ENCODE results near the gene C2CD2L. TPM values are rescaled to one million over a fixed set of nuclear protein-coding genes. Genes with fewer than 3 reads are reported as not detected.
"Not testable (repeated sequence)": the region's sequence is repeated elsewhere in the genome, so short reads cannot be mapped to it uniquely, and the experiment has no call there.

C2CD2L gene
- total RNA-seq, 1 donor from 2014 or later, result 1.9 TPM

- no peak for DNase-seq (ENCODE audit: low spot score)
Observed at GRCh38 chr11:119113716-119114115, 6.6 kb downstream of the C2CD2L start.

DNA sequence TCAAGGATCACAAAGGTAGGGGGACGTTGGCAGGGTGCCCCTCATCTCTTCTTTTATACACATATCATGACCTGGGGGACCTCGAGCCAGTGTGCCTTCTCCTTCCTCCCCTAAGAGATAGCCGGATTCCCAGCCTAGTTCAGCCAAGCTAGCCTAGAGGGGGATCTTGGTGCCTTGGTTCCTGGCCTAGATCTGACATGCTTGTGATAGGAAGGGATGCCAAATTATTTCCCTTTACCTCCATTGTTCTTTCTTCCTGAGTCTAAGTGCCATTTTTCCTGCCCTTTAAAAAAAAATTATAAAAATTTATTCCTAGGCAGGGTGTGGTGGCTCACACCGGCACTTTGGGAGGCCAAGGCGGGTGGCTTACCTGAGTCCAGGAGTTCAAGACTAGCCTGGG is 7.2 kb downstream of the C2CD2L start:
- DNase-seq (ENCODE audit: low spot score), result no peak

GRCh38 chr11:119115484-119116234 is 8.5 kb downstream of the C2CD2L start:
- DNase-seq (ENCODE audit: low spot score), result peak; percentile 47

GRCh38 chr11:119116235-119116594 is 9.1 kb downstream of the C2CD2L start:
- DNase-seq (ENCODE audit: low spot score), result no peak

- no peak for DNase-seq (ENCODE audit: low spot score)
Observed at GRCh38 chr11:119116601-119117000, 9.5 kb downstream of the C2CD2L start.

- DNase-seq (ENCODE audit: low spot score), result no peak
Observed at GRCh38 chr11:119117004-119117706, 10.0 kb downstream of the C2CD2L start.

DNA sequence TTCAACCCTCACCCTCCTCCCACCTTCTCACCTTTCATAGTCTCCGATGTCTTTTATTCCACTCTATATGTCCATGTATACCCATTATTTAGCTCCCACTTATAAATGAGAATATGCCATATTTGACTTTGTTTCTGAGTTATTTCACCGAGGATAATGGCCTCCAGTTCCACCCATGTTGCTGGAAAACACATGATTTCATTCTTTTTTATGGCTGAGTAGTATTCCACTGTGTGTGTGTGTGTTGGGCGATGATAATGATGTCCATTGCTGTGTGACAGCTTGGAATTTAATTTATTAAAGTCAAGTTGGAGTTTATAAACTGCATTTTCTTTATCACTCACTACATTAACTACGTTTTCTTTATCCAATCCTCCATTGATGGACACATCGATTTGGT is 11.1 kb downstream of the C2CD2L start:
- DNase-seq (ENCODE audit: low spot score), result no peak

GRCh38 chr11:119118946-119119345 is 11.8 kb downstream of the C2CD2L start:
- DNase-seq (ENCODE audit: low spot score), result no peak

DNA sequence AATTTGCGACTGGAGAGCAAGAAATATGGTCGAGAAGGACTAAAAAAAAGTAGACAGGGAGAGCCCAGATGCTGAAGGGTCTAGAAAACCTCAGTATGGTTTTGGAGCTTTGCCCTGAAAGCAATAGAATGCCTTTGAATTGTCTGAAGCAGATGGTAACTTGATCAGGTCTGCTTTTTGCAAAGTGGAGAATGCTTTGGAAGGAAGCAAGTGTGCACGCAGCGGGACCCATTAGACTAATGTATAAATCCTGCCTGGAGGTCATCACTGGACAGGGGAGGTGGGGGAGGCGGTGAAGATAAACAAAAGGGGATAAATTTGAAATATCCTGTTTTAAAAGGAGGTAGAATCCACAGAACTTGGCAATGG is 13.5 kb downstream of the C2CD2L start:
- DNase-seq (ENCODE audit: low spot score), result no peak

- DNase-seq (ENCODE audit: low spot score), result peak; percentile 100
Observed at GRCh38 chr11:119121008-119121810, 14.1 kb downstream of the C2CD2L start, which contains the start of gene HINFP. TSS of gene HINFP (plus strand) at chr11:119121580. CDS start at chr11:119126945, 5,365 bp downstream.

GRCh38 chr11:119121811-119122124 is 14.6 kb downstream of the C2CD2L start:
- no peak for DNase-seq (ENCODE audit: low spot score)

DNA sequence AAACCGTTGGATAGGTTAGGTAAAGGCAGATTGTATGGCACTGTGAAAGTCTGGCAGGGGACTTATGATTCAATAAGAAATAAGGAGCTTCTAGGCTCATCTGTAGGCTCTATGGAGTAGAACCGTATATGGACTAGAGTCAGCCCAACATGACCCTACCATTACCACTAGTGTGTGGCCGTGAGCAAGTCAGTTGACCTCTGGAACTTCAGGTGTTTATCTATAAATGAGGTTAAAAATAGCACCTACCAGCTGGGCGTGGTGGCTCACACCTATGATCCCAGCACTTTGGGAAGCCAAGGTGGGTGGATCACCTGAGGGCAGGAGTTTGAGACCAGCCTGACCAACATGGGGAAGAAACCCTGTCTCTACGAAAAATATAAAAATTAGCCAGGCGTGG is 18.7 kb downstream of the C2CD2L start:
- no peak for DNase-seq (ENCODE audit: low spot score)

- peak; percentile 38 for DNase-seq (ENCODE audit: low spot score)
Observed at GRCh38 chr11:119126675-119127268, 19.6 kb downstream of the C2CD2L start.

- DNase-seq (ENCODE audit: low spot score), result no peak
Observed at GRCh38 chr11:119130662-119131061, 23.5 kb downstream of the C2CD2L start.

GRCh38 chr11:119134389-119134978 is 27.3 kb downstream of the C2CD2L start:
- DNase-seq (ENCODE audit: low spot score), result no peak

- not testable (repeated sequence) for DNase-seq (ENCODE audit: low spot score)
Observed at GRCh38 chr11:119139276-119139675, 32.1 kb downstream of the C2CD2L start.

DNA sequence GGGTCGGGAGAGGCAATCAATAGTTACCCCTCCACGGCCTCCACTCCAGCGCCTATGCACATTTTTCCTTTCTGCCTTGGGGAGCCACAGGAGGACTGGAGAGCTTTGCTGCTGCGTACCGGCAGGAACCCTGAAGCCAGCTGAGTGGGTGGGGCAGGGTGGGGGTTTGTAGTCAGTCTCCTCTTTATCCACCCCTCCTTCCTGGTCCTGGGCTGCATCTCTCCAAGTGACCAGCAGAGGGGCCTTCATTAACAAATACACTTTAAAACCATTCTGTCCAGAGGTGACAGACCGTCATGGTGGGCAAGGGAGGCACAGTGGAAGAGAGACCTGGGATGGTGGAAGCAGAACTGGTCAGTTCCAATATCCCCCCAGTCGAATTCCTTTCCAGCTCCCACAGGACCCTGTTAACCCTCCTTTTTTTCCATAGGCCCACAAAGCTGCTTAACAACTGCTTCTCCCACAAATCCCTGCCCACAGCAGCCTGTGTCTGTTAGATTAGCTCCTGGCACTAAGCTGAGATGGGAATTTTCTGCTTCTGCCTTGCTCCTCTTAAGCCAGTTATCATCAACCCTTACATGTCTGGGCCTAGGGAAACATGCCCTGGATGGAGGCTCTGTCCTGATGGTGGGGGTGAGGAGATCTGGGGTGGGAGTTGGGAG is 37.8 kb downstream of the C2CD2L start:
- DNase-seq (ENCODE audit: low spot score), result peak; percentile 81

DNA sequence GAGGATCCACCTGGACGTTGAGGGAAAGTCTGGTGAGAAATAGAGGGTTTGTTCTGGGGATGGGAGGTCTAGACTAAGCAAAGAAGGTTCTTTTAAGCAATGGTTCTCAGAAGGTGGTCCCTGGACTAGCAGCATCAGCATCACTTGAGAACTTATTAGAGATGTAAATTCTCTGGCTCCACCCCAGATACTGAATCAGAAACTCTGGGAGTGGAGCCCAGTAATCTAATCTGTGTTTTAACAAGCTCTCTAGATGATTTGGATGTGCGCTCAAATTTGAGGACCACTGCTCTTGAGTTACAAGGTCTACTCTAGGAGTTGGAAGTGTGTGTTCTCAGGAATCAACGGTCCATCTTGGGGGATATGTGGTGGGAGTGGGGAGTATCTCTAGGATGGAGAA is 38.4 kb downstream of the C2CD2L start:
- peak; percentile 65 for DNase-seq (ENCODE audit: low spot score)

GRCh38 chr11:119147604-119148333 is 40.6 kb downstream of the C2CD2L start:
- DNase-seq (ENCODE audit: low spot score), result no peak

DNA sequence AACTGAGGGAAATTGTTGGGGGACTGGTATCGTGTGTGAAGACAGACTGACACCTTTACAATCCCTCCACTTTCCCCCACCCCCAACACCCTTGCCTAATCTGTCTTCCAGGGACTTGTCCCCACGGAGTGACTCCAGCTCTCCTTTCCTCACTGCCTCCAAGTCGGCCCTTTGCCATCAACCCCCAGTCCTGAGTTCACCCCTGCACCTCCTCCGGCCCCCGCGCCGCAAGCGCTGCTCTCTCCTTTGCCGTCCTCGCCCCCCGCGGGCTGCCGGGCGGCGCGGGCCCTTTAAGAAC is 41.5 kb downstream of the C2CD2L start:
- no peak for DNase-seq (ENCODE audit: low spot score)
